NCI-H146 (cell line): ENCODE results near the gene CACHD1.

Experiments
- DNase-seq: peaks from one replicate; lab custom pipeline; 2025; lab: John Stamatoyannopoulos, UW

The CACHD1 gene

DNA sequence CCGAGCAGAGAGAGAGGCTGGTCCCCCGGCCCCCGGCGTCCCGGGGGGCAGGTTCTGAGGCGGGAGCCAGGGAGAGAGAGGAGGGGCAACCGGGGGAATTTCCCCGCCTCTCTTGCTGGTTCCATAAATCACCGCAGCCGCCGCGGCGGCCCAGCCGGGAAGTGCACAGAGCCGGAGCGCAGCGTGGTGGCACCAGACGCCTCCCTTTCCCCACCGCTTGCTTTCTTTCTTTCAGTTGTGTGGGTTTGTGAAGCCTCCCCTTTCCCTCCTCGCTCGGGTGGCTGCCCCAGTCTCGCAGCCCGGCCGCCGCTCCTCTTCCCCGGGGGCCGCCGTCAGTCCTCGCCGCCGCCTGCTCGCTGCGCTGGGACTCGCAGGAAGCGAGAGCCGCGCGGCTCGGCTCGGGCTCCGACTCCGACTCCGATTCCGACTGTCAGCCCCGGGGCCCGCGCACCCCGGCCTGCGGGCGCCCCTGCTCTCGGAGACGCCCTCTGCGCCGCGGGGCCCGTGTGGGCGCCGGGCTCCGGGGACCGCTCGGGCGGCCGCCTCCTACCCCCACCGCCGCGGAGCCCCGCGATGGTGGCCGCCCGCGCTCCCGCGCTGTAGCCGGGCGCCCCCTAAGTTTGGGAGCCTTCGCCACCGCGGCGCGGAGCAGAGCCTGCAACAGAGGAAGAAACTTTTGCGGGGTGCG lies at the start of gene CACHD1:
TSS of gene CACHD1 (plus strand) at position 153 of the 688 bp plus-strand sequence. CDS start 616 bp downstream, outside the sequence.
- peak; percentile 88 for DNase-seq

DNA sequence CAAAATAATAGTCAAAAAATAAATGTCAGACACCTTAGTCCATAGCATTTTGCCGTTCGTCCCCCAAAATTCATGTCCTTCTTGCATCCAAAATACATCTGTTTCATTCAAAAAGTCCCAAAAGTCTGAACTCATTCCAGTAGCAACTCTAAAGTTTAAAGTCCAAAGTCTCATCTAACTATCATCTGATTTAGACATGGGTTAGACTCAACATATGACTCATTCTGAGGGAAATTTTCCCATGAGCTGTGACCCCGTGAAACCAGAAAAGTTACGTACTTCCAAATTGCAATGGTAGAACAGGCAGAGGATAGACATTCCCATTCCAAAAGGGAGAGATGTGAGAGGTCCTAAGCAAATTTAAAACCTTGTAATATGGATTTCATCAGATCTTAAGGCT lies 48.6 kb upstream of the CACHD1 start:
- no peak for DNase-seq

DNA sequence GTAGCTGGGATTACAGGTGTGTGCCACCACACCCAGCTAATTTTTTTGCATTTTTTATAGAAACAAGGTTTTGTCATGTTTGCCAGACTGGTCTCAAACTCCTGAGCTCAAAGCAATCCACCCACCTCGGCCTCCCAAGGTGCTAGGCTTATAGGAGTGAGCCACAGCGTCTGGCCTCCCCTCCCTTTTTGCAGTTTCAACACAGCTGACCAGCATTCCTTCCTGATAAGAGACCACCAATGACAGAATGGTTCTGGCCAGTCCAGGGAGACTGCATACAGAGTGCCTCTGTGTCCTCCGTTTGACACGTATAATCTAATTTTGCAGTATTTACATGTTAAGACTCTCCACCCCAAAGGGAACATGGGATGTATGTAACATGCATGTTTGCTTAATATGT lies 46.4 kb upstream of the CACHD1 start:
- no peak for DNase-seq

DNA sequence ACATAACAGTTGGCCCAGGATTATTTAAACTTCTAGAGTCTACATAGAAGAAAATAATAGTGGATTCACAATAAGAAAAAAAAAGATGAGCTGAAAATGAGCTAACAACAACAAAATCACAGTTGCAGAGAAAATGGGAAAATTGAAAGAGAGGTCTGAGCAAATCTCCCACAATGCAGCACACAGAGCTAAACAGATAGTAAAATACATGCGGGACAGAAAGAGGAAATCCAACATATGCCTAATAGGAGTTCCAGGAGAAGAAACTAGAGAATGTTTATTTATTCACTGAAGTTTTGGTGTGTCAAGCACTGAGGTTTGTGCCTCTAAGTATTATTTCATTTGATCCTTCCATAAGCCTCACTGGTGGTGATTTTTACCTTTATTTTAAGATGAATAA lies 45.5 kb upstream of the CACHD1 start:
- DNase-seq: no peak

DNA sequence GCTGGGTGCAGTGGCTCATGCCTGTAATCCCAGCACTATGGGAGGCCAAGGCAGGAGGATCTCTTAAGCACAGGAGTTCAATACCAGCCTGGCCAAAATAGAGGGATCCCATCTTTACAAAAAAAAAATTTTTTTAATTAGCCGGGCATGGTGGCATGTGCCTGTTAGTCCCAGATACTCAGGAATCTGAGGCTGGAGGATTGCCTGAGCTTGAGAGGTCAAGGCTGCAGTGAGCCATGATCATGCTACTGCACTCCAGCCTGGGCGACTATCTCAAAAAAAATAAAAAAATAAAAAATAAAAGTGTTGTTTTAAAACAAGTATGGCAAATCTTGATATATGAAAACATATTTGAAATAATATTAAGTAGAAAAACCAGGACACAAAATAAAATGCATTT lies 44.4 kb upstream of the CACHD1 start:
- DNase-seq: no peak

DNA sequence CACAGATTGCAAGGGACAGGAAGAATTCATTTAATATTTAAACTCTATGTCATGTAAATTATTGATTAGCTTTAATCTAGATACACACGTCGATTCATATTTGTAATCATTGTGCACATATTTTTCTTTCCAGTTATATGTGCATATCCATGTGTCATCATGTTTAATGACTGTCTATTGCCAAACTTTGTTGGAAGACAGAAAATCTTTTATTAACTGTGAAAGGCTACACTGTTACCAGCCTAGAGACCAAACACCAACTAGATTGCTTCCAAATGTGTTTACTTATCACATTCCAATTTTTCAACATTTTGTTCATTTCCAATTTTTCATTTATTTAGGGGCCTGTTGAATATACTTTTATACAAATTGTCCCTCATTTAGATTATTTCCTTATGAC lies 43.2 kb upstream of the CACHD1 start:
- DNase-seq: no peak

DNA sequence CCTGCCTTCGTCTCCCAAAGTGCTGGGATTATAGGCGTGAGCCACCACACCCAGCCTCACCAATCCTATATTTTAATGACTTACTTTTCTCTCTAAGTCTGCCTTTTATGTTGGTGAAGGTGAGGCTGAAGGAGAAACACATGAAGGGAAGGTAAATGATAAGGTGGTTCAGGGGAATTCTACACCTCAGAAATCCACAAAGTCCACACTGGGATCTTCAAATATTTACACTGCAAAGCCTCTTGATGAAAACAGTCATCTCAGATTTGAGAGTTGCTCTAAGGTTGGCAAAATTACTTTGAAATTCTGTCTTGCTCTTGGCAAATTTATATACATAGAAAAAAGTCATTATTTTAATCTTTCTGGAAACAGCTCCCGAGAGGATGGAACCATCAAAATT lies 42.0 kb upstream of the CACHD1 start:
- DNase-seq: no peak

DNA sequence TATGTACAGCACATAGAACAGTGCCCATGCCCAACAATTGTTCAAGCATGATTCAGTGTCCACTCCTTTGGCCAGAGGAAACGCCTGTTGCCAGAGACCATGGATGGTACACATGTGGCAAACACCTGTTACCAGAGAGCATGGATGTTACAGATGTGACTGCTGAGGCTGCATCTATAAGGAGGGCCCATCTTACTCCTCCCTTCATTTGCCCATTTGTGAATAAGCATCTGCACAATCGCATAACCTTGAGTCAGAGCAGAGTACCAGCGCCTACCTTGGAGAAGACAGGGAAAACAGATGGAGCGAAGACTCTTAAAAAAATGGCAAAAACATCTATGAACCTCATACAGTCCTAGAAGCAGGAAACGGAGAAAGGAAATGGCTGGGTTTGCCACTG lies 36.6 kb upstream of the CACHD1 start:
- DNase-seq: no peak

DNA sequence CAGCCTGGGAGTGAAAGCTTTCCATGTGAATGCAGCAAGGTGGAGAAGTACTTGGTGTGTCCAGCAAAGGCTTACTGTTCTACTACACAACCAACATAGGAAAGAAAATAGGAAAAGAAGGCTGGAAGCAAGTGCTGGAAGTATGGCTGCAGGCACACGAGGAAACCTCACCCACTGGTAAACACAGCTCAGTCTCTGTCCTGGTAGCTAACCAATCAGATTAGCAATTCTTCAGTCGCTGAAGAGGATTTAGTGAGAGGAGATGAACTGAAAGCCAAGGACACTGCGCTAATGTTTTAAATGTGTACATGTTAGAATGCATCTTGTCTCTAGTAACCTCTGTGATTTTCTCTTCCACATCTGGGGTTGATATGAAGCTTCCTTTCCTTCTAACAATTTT lies 36.2 kb upstream of the CACHD1 start:
- DNase-seq: no peak

DNA sequence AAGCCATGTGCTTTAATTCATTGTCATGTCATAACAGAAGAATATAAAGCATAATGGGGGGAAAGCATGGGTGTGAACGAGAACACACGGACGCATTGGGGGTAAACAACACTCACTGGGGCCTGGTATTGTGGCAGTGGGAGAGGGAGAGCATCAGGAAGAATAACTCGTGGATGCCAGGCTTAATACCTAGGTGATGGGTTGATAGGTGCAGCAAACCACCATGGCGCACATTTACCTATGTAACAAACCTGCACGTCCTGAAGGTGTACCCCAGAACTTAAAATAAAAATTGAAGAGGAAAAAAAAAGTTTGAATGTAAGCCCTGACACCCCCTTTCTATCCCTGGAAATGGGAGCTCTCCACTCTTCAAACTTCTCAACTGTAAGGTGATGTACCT lies 34.9 kb upstream of the CACHD1 start:
- no peak for DNase-seq

DNA sequence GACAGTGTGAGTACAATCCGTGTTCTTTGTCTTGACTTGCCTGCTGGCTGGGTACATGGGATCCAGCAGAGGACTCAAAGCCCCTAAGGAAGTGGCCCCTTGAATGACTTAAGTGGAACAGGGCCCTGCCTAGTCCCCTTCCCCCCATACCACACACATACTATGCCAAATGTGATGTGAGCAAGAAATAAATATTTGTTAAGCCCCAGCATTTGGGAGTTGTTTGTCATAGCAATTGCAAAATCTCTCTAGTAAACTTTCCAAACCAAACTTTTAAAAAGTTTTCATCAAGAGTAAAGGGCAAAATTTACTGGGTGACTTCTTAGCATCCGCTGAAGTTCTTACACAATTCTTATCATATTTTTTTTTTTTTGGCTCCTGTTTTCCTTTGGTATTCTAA lies 32.5 kb upstream of the CACHD1 start:
- DNase-seq: no peak

DNA sequence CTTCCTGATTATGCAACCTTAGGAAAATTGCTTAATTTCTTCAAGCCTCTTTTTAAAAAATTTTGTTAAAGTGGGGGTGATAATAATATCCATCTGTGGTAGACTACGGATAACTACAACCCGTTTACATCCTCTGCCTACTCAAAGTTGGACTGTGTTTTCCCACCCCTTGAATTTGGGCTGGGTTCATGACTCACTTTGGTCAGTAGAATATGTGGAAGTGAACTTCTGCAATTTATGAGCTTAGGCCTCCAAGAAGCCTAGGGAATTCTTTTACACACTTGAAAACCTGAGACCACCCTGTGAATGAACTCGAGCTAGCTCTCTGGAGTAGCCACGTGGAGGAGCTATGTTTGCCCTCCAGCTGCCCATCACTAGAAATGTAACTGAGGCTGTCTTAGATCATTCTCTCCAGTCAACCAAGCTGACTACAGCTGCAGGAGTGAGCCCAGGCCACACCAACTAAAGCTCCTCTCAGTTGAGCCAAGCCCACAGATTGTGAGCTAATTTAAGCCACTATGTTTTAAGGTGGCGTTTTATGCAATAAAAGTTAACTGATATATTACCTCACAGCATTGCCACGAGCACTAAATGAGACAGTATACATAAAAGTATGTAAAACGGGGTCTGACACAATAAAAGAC lies 29.6 kb upstream of the CACHD1 start:
- no peak for DNase-seq

DNA sequence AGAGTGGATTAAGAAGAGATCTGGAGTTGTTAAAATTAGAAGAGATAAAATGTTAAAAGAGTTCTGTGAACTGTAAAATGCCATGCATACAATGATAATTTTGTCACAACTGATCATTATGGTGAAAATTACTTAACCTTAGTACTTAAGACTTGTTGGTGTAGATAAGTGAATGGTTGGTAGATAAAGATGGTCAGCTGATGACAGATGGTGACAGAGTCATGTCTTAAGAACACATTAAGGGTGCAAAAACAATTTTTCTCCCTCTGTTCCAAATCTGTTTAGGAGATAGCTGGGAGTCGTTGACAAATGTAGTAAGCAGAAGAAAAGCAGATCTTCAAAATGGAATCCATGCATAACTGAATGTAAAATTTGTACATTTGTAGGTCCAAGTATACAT lies 18.5 kb upstream of the CACHD1 start:
- no peak for DNase-seq

DNA sequence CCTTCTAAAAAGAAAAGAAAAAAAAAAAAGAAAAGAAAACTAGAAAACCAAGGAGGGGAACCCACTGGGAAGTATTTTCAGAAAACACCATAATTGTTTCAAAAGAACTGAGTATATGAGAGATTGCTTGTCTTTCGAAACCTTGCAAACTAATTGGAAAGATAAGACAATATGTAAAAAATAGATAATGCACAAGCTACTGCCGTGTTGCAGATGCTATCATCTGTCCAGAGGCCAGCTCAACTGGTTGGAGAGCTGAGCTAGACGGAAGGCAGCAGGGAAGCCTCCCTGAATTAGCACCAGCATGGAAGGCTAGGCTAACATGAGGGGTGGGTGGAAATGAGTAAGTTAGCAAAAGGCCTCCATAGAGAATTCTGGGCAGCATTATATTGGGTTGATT lies 16.2 kb upstream of the CACHD1 start:
- no peak for DNase-seq

DNA sequence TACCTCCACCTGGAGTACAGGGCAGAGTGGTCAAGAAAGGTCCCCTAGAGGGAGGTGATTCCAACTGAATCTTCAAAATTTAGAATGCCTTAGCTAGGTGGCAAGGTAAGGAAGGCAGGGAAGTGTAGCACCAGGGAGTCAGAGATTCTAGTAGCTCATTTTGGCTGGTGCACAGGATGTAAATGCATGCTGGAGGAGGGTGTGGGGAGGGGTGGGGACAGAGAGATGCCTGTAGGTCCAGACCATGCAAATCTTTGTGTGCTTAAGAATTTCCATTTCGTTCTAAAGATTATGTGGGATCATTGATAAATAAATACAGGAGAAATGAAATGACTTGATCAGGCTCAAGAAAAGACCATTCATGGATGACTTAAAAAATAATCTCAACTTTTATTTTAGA lies 11.0 kb upstream of the CACHD1 start:
- no peak for DNase-seq

DNA sequence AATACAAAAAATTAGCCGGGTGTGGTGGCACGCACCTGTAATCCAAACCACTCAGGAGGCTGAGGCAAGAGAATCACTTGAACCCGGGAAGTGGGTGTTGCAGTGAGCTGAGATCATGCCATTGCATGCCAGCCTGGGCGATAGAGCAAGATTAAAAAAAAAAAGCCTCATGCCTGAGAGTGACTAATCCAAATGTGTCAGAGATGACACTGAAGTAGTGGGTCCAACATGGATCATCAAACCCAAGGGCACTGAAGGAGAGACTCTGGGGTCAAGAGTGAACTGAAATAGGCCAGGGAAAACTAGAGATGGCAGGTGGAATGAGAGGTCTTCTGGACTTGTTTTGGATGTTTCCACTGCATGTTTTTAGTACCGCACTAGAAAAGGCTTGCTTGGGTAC lies 10.2 kb upstream of the CACHD1 start:
- DNase-seq: no peak

DNA sequence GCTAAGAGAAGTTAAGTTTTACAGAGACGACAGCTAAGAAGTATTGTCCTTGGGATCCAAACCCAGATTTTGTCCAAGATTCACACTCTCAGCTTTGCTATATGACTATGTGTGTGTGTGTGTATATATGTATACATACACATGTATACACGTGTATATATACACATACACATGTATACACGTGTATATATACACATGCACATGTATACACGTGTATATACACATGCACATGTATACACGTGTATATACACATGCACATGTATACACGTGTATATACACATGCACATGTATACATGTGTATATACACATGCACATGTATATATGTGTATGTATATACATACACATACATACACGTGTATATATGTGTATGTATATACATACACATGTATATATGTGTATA lies 3.9 kb upstream of the CACHD1 start:
- no peak for DNase-seq

DNA sequence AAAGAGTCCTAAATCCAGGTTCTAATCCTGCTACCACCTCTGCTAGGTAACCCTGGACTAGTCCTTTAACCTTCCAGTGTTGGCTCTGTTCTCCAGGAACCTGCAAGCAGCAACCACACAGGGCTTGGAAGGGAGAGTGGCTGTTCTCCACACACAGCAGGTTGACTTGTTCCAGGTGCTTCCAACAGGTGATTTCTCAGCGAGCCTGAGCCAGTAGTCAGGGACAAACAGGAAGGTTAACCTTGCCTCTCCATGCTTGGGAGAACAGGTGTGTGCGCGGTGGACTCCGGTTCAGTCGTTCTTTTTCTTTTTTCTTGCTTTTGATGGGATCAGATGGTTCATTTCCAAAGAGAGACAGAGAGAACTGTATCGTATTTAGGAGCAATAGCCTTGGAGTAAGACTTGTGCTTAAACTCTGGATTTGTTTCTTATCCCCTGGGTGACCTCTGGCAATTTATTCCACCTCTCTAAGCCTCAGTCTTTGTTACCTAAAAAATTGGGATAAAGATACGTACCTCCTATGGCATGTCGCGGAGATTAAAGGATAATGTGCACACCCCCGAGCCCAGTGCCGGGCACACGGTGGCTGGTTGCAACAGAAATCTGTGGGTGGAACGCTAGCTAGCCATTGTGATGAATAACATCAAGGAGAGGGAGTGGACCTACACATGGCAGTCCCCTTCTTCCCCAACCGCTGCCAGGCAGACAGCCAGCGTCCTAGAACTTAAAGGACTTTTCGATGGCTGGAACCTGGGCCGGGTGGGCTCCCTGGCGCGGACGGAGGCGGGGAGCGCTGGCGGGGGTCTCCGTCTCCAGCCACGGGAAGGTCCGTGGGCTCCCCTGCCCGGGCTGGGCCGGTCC lies 583 bp upstream of the CACHD1 start:
- DNase-seq: peak; percentile 74

DNA sequence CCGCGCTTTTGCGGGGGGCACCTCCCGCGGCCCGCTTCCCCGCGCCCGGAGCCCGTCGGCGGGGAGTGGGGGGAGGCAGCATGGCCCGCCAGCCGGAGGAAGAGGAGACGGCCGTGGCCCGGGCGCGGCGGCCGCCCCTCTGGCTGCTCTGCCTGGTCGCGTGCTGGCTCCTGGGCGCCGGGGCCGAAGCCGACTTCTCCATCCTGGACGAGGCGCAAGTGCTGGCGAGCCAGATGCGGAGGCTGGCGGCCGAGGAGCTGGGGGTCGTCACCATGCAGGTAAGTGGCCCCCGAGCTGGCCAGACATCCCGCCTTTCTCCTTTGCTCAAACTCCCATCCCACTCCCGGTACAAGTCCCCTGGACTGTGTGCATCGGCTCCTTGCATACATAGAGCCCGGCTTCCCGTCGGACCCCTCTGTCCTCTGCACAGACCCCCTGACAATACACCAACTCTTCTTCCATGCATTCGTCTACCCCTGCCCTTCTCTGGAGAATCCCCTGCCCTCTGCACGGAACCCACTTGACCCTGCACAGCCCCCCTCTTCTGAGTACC lies 812 bp downstream of the CACHD1 start:
- peak; percentile 60 for DNase-seq

DNA sequence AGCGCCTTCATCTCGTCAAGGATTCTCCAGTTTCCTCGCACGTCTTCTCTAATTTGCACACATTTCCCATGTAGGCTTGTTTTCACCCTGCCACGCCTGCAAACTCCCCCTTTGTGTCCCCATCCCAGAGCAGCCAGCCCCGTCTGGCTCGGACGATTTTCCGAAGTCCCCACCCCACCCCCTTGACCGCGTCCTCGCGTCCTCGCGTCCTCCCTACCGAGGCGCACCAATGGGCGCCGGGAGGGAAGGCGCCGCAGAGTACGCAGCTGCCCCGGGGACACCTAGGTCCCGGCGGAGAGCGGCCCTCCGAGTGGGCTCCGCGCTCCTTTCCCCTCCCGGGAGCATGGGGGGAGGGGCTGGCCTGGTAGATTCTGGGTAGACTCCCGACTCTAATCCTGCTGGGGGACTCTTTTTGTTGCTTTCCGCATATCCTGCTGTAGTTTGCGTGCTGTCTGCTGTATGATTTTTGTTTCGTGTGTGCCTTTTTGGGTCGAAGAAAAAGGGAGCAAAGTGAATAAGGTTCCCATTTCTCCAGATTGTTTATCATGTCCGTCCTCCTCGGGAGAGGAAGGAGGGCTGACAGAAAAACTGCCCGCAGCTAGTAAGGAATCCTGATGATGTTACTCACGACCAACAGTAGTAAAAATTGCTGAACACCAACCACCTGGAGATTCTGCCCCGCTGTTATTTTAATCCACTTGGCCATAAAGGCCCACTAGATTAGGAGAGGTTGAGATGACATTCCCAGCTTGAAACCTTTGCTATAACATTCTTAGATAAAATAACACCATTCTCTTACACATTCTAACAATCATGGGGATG lies 1.5 kb downstream of the CACHD1 start:
- peak; percentile 75 for DNase-seq

DNA sequence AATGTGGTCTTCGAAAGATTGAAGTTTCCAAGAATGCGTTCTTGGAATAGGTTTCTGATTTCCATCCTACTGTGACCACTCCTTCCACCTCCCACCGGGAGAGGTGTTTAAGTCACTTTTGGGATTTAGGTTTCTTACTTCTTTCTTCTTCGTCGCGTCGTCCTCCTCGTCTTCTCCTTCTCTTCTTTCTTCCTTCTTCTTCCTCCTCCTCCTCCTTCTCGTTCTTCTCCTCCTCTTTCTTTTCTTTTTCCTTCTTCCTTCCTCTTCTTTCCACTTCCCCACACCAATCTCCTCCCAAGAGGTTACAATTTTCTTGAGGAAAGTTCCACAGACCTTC lies 2.1 kb downstream of the CACHD1 start:
- DNase-seq: no peak

DNA sequence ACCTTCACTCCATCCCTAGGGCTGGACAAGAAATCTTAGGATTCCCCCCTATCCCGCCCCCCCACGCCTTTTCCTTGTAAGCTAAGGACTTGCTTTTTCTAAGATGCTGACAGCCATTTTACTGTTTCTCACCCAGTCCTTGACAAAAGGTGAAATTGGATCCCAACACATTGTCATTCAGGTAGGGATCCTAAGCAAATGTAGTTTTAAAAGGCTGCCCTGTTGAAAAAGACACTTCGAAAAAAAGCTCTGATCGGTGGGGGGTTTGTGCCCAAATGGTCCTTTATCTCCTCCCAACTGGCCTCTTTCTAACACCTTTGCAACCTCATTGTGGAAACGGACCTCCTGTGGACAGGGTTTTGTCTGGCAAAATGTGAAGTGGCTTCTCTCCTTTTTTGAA lies 2.9 kb downstream of the CACHD1 start:
- DNase-seq: peak; percentile 90
